ENCODE measurements around the gene PRKN.

The PRKN gene

DNA sequence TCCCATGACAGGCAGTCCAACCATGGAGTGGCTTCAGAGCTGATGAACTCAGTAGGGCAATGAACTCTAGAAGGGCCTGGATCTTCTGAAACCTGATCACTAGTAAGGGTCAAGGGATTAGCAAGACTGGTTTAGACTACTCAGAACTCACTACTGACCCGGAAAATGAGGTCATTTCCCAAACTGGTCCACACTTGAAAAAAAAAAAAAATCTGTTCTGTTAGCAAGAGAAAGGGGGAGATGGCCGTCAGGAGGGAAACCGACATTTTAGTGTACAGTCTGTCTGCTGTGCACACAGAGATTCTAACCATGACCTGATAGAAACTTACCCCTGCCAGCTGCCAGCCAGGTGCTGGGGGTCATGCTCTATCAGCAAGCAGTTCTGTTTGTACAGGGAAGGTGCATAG lies 1191.3 kb downstream of the PRKN start:
- no peaks in the 10 kb centered on the region for H3K36me3 ChIP-seq (ENCODE audit: control insufficient read depth, insufficient read depth, low read length)
- 97 to 98% methylated on average over 3 of the region's 3 CpGs for WGBS, 2 experiments

DNA sequence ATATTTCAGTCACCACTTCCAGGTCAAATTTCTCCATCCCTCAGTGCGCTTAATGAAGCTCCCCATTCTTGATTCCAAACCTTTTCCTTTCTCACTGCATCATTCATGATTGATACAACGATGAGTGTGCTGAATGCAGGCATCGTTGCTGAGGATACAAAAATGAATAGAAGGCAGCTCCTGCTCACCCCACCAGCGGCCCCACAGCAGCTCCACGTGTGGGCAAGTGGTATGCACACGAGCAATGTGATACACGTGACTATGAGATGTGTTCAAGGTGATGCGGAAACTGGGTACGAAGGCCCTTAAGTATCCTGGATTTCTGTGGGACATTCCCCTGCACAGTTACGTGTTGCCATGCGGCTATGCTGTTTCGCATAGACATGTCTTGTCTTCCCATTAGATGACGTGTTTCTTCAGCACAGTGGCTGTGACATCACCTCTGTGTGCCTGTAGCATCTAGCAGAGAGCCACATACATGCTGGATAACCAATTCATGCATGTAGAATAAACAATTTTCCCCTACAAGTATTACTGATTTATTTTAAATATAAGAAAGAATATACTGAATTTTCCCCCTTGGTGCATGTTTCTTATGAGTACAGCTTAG lies 1193.2 kb downstream of the PRKN start:
- Histone ChIP-seq H3K4me1 (ENCODE audit: control insufficient read depth, insufficient read depth, low read length) (no peaks in the 10 kb centered on the region), H3K27ac (ENCODE audit: insufficient read depth, low read depth, low read length, poor library complexity, severe bottlenecking) (no peak overlapping the region), H3K9me3 (ENCODE audit: control insufficient read depth, low read length) (no peaks in the 10 kb centered on the region), H3K27me3 (ENCODE audit: control insufficient read depth, insufficient read depth, low read length, poor library complexity, severe bottlenecking) (no peaks in the 10 kb centered on the region), H3K36me3 (ENCODE audit: control insufficient read depth, insufficient read depth, low read length) (no peaks in the 10 kb centered on the region), H3K4me3 (ENCODE audit: insufficient read depth, low read depth, low read length) (no peak overlapping the region)
- 95 to 96% methylated on average over 13 of the region's 13 CpGs for WGBS, 2 experiments

More for the DNA sequence above, 1191.3 kb downstream of the PRKN start:
- no peaks in the 10 kb centered on the region for H3K9me3 ChIP-seq (ENCODE audit: control insufficient read depth, low read length)
- H3K27me3 ChIP-seq (ENCODE audit: control insufficient read depth, insufficient read depth, low read length, poor library complexity, severe bottlenecking), result no peaks in the 10 kb centered on the region
- H3K27ac ChIP-seq (ENCODE audit: insufficient read depth, low read depth, low read length, poor library complexity, severe bottlenecking), result no peak overlapping the region
- no peaks in the 10 kb centered on the region for H3K4me1 ChIP-seq (ENCODE audit: control insufficient read depth, insufficient read depth, low read length)
- no peak overlapping the region for H3K4me3 ChIP-seq (ENCODE audit: insufficient read depth, low read depth, low read length)

DNA sequence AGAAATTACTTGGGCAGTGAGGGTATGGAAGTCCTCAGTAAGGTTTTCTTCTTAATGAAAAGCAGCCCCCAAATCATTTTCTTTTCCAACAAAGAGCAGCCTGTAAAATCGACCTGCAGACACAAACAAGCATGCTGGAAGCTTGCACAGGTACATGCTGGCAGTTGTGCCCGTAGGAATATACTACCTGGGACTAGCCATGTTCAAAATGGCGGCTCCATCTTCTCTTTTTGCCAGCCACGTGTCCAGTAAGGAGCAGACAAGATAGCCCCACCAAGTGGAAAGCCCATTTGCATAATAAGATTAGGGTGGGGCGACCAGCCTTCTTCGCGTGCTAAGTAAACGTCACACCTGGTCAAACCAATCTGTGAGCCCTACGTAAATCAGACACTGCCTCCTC lies 1194.3 kb downstream of the PRKN start:
- H3K4me1 ChIP-seq (ENCODE audit: control insufficient read depth, insufficient read depth, low read length), result no peaks in the 10 kb centered on the region
- no peaks in the 10 kb centered on the region for H3K36me3 ChIP-seq (ENCODE audit: control insufficient read depth, insufficient read depth, low read length)
- H3K27ac ChIP-seq (ENCODE audit: insufficient read depth, low read depth, low read length, poor library complexity, severe bottlenecking), result no peak overlapping the region
- WGBS, 2 experiments, result 93 to 94% methylated on average over 9 of the region's 9 CpGs
- H3K4me3 ChIP-seq (ENCODE audit: insufficient read depth, low read depth, low read length), result no peak overlapping the region
- no peaks in the 10 kb centered on the region for H3K9me3 ChIP-seq (ENCODE audit: control insufficient read depth, low read length)
- H3K27me3 ChIP-seq (ENCODE audit: control insufficient read depth, insufficient read depth, low read length, poor library complexity, severe bottlenecking), result no peaks in the 10 kb centered on the region

DNA sequence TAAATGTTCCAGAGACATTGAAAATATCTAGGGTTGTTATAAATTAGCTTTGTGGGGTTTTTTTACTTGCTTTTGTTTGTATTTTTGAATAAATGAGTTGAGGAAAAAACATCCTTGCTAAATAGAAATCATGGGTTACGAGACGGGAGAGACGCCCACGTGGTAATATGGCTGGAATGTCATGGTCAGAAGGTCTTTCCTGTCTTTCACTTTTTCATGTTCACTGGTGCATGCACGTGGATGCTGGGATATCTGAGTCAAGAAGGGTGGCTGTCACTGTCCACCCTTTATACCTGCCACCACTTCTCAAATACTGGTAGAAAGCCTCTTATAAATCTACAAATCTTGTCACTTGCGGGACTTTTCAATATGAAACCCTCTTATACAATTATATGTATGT lies 1195.0 kb downstream of the PRKN start:
- no peaks in the 10 kb centered on the region for H3K27me3 ChIP-seq (ENCODE audit: control insufficient read depth, insufficient read depth, low read length, poor library complexity, severe bottlenecking)
- H3K4me3 ChIP-seq (ENCODE audit: insufficient read depth, low read depth, low read length), result no peak overlapping the region
- no peaks in the 10 kb centered on the region for H3K4me1 ChIP-seq (ENCODE audit: control insufficient read depth, insufficient read depth, low read length)
- H3K36me3 ChIP-seq (ENCODE audit: control insufficient read depth, insufficient read depth, low read length), result no peaks in the 10 kb centered on the region
- H3K9me3 ChIP-seq (ENCODE audit: control insufficient read depth, low read length), result no peaks in the 10 kb centered on the region
- no peak overlapping the region for H3K27ac ChIP-seq (ENCODE audit: insufficient read depth, low read depth, low read length, poor library complexity, severe bottlenecking)
- WGBS, 2 experiments, result 89 to 95% methylated on average over 5 to 6 of the region's 6 CpGs

GRCh38 chr6:161526794-161527193 lies 1200.8 kb downstream of the PRKN start:
- Histone ChIP-seq H3K27ac (ENCODE audit: insufficient read depth, low read depth, low read length, poor library complexity, severe bottlenecking) (no peak overlapping the region), H3K27me3 (ENCODE audit: control insufficient read depth, insufficient read depth, low read length, poor library complexity, severe bottlenecking) (no peaks in the 10 kb centered on the region), H3K4me1 (ENCODE audit: control insufficient read depth, insufficient read depth, low read length) (no peaks in the 10 kb centered on the region), H3K9me3 (ENCODE audit: control insufficient read depth, low read length) (no peaks in the 10 kb centered on the region), H3K4me3 (ENCODE audit: insufficient read depth, low read depth, low read length) (no peak overlapping the region), H3K36me3 (ENCODE audit: control insufficient read depth, insufficient read depth, low read length) (no peaks in the 10 kb centered on the region)
- 89 to 95% methylated on average over 1 of the region's 1 CpG for WGBS, 2 experiments

GRCh38 chr6:161523362-161523761 lies 1204.2 kb downstream of the PRKN start:
- Histone ChIP-seq H3K27ac (ENCODE audit: insufficient read depth, low read depth, low read length, poor library complexity, severe bottlenecking) (no peak overlapping the region), H3K4me1 (ENCODE audit: control insufficient read depth, insufficient read depth, low read length) (no peaks in the 10 kb centered on the region), H3K9me3 (ENCODE audit: control insufficient read depth, low read length) (no peaks in the 10 kb centered on the region), H3K4me3 (ENCODE audit: insufficient read depth, low read depth, low read length) (no peak overlapping the region), H3K27me3 (ENCODE audit: control insufficient read depth, insufficient read depth, low read length, poor library complexity, severe bottlenecking) (no peaks in the 10 kb centered on the region), H3K36me3 (ENCODE audit: control insufficient read depth, insufficient read depth, low read length) (no peaks in the 10 kb centered on the region)
- 88 to 91% methylated on average over 2 of the region's 2 CpGs for WGBS, 2 experiments

DNA sequence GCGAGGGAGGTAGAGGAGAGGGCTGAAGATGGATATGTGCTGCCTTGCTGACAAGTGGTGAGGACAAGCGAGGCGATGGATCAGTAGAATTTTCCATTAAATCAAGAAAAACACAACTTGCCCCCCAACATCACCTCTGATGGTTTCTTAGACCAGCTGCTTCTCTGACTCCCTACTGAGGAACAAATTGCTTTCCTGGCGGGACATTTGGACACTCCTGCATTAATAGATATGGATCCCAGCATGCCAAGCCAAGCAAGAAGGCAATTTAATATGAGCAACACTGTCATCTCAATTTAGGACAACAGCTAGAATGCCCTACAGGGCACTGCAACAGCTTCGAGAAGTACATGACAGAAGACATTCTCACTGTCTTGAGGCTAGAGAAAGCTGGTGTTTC lies 1205.3 kb downstream of the PRKN start:
- Histone ChIP-seq H3K27me3 (ENCODE audit: control insufficient read depth, insufficient read depth, low read length, poor library complexity, severe bottlenecking) (no peaks in the 10 kb centered on the region), H3K4me3 (ENCODE audit: insufficient read depth, low read depth, low read length) (no peak overlapping the region), H3K9me3 (ENCODE audit: control insufficient read depth, low read length) (no peaks in the 10 kb centered on the region), H3K4me1 (ENCODE audit: control insufficient read depth, insufficient read depth, low read length) (no peaks in the 10 kb centered on the region), H3K27ac (ENCODE audit: insufficient read depth, low read depth, low read length, poor library complexity, severe bottlenecking) (no peak overlapping the region), H3K36me3 (ENCODE audit: control insufficient read depth, insufficient read depth, low read length) (no peaks in the 10 kb centered on the region)
- WGBS, 2 experiments, result 89 to 93% methylated on average over 5 of the region's 5 CpGs

DNA sequence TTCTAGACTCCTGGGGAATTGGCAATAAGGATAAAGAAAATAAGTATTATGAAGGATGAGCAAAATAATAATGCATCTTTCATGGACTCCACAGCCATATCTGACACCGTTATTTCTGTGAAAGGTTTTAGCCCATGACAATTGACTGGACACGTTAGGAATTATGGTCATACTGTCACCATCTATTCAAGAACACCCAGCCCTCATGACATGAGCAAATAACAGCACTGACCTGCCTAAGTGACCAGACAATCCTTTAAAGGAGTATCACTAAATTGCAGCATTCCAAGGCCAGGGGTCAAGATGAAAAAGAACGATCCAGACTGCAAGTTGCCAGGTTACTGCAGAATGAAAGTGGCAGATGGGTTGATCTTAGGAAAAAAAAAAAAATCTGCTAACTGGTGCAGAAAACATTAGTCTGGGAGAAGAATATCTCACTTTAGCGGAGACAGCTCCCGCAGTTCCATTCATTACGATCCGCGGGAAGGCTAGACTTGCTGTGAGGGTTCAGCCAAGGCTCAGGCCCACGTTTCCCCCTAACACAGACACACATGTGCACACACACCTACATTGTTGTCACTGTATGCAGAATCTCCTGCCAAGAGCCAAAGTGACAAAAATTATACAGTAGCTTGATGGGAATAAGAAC lies 1216.0 kb downstream of the PRKN start:
- no peak overlapping the region for H3K4me3 ChIP-seq (ENCODE audit: insufficient read depth, low read depth, low read length)
- WGBS, 2 experiments, result 81 to 90% methylated on average over 9 of the region's 9 CpGs
- no peak overlapping the region for H3K27ac ChIP-seq (ENCODE audit: insufficient read depth, low read depth, low read length, poor library complexity, severe bottlenecking)
- H3K36me3 ChIP-seq (ENCODE audit: control insufficient read depth, insufficient read depth, low read length), result no peaks in the 10 kb centered on the region
- H3K4me1 ChIP-seq (ENCODE audit: control insufficient read depth, insufficient read depth, low read length), result no peaks in the 10 kb centered on the region
- no peaks in the 10 kb centered on the region for H3K27me3 ChIP-seq (ENCODE audit: control insufficient read depth, insufficient read depth, low read length, poor library complexity, severe bottlenecking)
- no peaks in the 10 kb centered on the region for H3K9me3 ChIP-seq (ENCODE audit: control insufficient read depth, low read length)

GRCh38 chr6:161508341-161508740 lies 1219.2 kb downstream of the PRKN start:
- H3K9me3 ChIP-seq (ENCODE audit: control insufficient read depth, low read length), result no peaks in the 10 kb centered on the region
- no peak overlapping the region for H3K4me3 ChIP-seq (ENCODE audit: insufficient read depth, low read depth, low read length)
- H3K27ac ChIP-seq (ENCODE audit: insufficient read depth, low read depth, low read length, poor library complexity, severe bottlenecking), result no peak overlapping the region
- 91 to 93% methylated on average over 6 of the region's 6 CpGs for WGBS, 2 experiments
- H3K36me3 ChIP-seq (ENCODE audit: control insufficient read depth, insufficient read depth, low read length), result no peaks in the 10 kb centered on the region
- no peaks in the 10 kb centered on the region for H3K27me3 ChIP-seq (ENCODE audit: control insufficient read depth, insufficient read depth, low read length, poor library complexity, severe bottlenecking)
- H3K4me1 ChIP-seq (ENCODE audit: control insufficient read depth, insufficient read depth, low read length), result no peaks in the 10 kb centered on the region

- Histone ChIP-seq H3K27me3 (ENCODE audit: control insufficient read depth, insufficient read depth, low read length, poor library complexity, severe bottlenecking) (no peaks in the 10 kb centered on the region), H3K27ac (ENCODE audit: insufficient read depth, low read depth, low read length, poor library complexity, severe bottlenecking) (no peak overlapping the region), H3K36me3 (ENCODE audit: control insufficient read depth, insufficient read depth, low read length) (no peaks in the 10 kb centered on the region), H3K4me3 (ENCODE audit: insufficient read depth, low read depth, low read length) (no peak overlapping the region), H3K4me1 (ENCODE audit: control insufficient read depth, insufficient read depth, low read length) (no peaks in the 10 kb centered on the region), H3K9me3 (ENCODE audit: control insufficient read depth, low read length) (no peaks in the 10 kb centered on the region)
- 88% methylated on average over 4 of the region's 4 CpGs for WGBS, 2 experiments
Measured at GRCh38 chr6:161507375-161507774, 1220.2 kb downstream of the PRKN start.
